OCI-M2 (cell line): ENCODE data around the gene NACC1.

Experiments
- DNase-seq: peaks from one replicate; lab custom pipeline; 2025; ENCODE audit not compliant: unreplicated experiment; lab: John Stamatoyannopoulos, UW

Gene NACC1

GRCh38 chr19:13189600-13189999 lies 71.5 kb downstream of the NACC1 start:
- no peak for DNase-seq
